Breast epithelium (tissue), 4 donors: ENCODE results near the gene ATP2C1. TPM values are rescaled to one million over a fixed set of nuclear protein-coding genes. Genes with fewer than 3 reads are reported as not detected.
"Not testable (repeated sequence)": the region's sequence is repeated elsewhere in the genome, so short reads cannot be mapped to it uniquely, and the experiment has no call there.

Experiments
- DNase-seq, 2 donors: peaks; one replicate each; pipeline ENCODE4 v3.0.0-alpha.2; 2019; ENCODE audit warnings: low spot score in 2 of 2
- H3K27ac ChIP-seq, 2 donors: fragments of 200-600 bp; sonication (generic) in 1 of 2; one replicate each; pipeline ENCODE4 v1.5.1; 2016 to 2019; ENCODE audit warnings: mild to moderate bottlenecking in 1 of 2
- H3K27me3 ChIP-seq, 2 donors: fragments of 200-600 bp; sonication (generic) in 1 of 2; one replicate each; pipeline versions ENCODE4 v1.5.1 to v1.6.0; 2017 to 2019; ENCODE audit warnings: control low read depth in 1 of 2, mild to moderate bottlenecking in 1 of 2
- H3K36me3 ChIP-seq: fragments of 200-600 bp; one replicate; pipeline ENCODE4 v1.5.1; 2019
- H3K4me1 ChIP-seq, 2 donors: fragments of 200-600 bp; sonication (generic); one replicate each; pipeline ENCODE4 v1.5.1; 2016 to 2019; ENCODE audit warnings: control low read depth in 1 of 2
- H3K4me3 ChIP-seq, 3 donors: fragments of 200-600 bp; sonication (generic); 1 replicate in 2 of 3; 2 replicates in 1 of 3; pipeline ENCODE4 v1.5.1; 2016 to 2019; ENCODE audit warnings: mild to moderate bottlenecking in 3 of 3, moderate library complexity in 2 of 3
- H3K9me3 ChIP-seq, 2 donors: fragments of 200-600 bp; sonication (generic) in 1 of 2; one replicate each; pipeline ENCODE4 v1.5.1; 2016 to 2019; ENCODE audit warnings: control low read depth in 1 of 2
- CTCF ChIP-seq, 3 donors: fragments of 450-650 bp; IDR thresholded peaks; one replicate each; pipeline ENCODE4 v1.5.1; 2016 to 2017; ENCODE audit warnings: antibody characterized with exemption in 3 of 3, mild to moderate bottlenecking in 3 of 3, moderate library complexity in 3 of 3
- POLR2A ChIP-seq: fragments of 450-650 bp; IDR thresholded peaks from one replicate; pipeline ENCODE4 v1.6.1; 2016; ENCODE audit warnings: antibody characterized with exemption, mild to moderate bottlenecking, moderate library complexity
- POLR2AphosphoS5 ChIP-seq, 3 donors: sonication (generic); formaldehyde crosslinking; IDR thresholded peaks; one replicate each; pipeline ENCODE4 v1.6.1; 2017; ENCODE audit warnings: antibody characterized with exemption in 3 of 3
- intact Hi-C: fragments of 100-400 bp; cut with DNase I; formaldehyde crosslinking; loops from one replicate; pipeline ENCODE4 v1.15.1; 2023; ENCODE audit warnings: low total_unique reads
- total RNA-seq, 3 donors: library from RNA; depleted of rRNA; stranded (reverse); fragments of >200 nt; gene quantifications; one replicate each; pipeline ENCODE4 v1.1.0, GENCODE V29; 2016

The ATP2C1 gene
- total RNA-seq, 3 donors from 2014 or later = 59.4 to 76.4 (median 76.2) TPM

- intact Hi-C loops = no loop called here
- DNase-seq = no peak
- H3K4me3 ChIP-seq = no peak overlapping the region
- no peak overlapping the region for H3K27ac ChIP-seq
- TF ChIP-seq POLR2AphosphoS5 (IDR thresholded peaks at IDR 0.05) = no peak
- no peak for TF ChIP-seq POLR2A
- no peak for TF ChIP-seq CTCF (IDR thresholded peaks at IDR 0.05)
- H3K27me3 ChIP-seq = no peaks in the 10 kb centered on the region
- no peaks in the 10 kb centered on the region for H3K9me3 ChIP-seq
- no peaks in the 10 kb centered on the region for H3K36me3 ChIP-seq
- H3K4me1 ChIP-seq = no peaks in the 10 kb centered on the region
Measured at GRCh38 chr3:130857336-130858026, 36.4 kb upstream of the ATP2C1 start.

- H3K4me3 ChIP-seq, H3K9me3 ChIP-seq, DNase-seq, H3K27me3 ChIP-seq, H3K27ac ChIP-seq, H3K36me3 ChIP-seq, intact Hi-C loops, H3K4me1 ChIP-seq: not testable (repeated sequence)
Measured at GRCh38 chr3:130862130-130862529, 31.8 kb upstream of the ATP2C1 start.

- intact Hi-C loops = no loop called here
- Histone ChIP-seq H3K27ac (no peak overlapping the region), H3K4me1 (no peaks in the 10 kb centered on the region), H3K9me3 (no peaks in the 10 kb centered on the region), H3K36me3 (no peaks in the 10 kb centered on the region), H3K4me3 (no peak overlapping the region), H3K27me3 (no peaks in the 10 kb centered on the region)
- DNase-seq = no peak
- TF ChIP-seq CTCF (IDR thresholded peaks at IDR 0.05) (no peak), POLR2A (no peak)
Measured at GRCh38 chr3:130865489-130865888, 28.4 kb upstream of the ATP2C1 start.

GRCh38 chr3:130866327-130866726 is 27.6 kb upstream of the ATP2C1 start:
- Histone ChIP-seq H3K4me1 (no peaks in the 10 kb centered on the region), H3K4me3 (no peak overlapping the region), H3K36me3 (no peaks in the 10 kb centered on the region), H3K27me3 (no peaks in the 10 kb centered on the region), H3K27ac (no peak overlapping the region), H3K9me3 (no peaks in the 10 kb centered on the region)
- no peak for TF ChIP-seq POLR2AphosphoS5 (IDR thresholded peaks at IDR 0.05)
- TF ChIP-seq CTCF (IDR thresholded peaks at IDR 0.05) = no peak
- TF ChIP-seq POLR2A = no peak
- DNase-seq = no peak
- intact Hi-C loops = no loop called here

- Histone ChIP-seq H3K27me3 (no peaks in the 10 kb centered on the region), H3K27ac (no peak overlapping the region), H3K4me1 (no peaks in the 10 kb centered on the region), H3K36me3 (no peaks in the 10 kb centered on the region), H3K9me3 (no peaks in the 10 kb centered on the region), H3K4me3 (no peak overlapping the region)
- intact Hi-C loops = no loop called here
- DNase-seq = no peak
- TF ChIP-seq POLR2A (no peak), POLR2AphosphoS5 (IDR thresholded peaks at IDR 0.05) (no peak), CTCF (IDR thresholded peaks at IDR 0.05) (no peak)
Measured at GRCh38 chr3:130870423-130870822, 23.5 kb upstream of the ATP2C1 start.

GRCh38 chr3:130876594-130876993 is 17.3 kb upstream of the ATP2C1 start:
- H3K4me3 ChIP-seq = no peak overlapping the region
- TF ChIP-seq CTCF (IDR thresholded peaks at IDR 0.05) (no peak), POLR2A (no peak), POLR2AphosphoS5 (IDR thresholded peaks at IDR 0.05) (no peak)
- H3K4me1 ChIP-seq = no peaks in the 10 kb centered on the region
- no peaks in the 10 kb centered on the region for H3K36me3 ChIP-seq
- H3K27ac ChIP-seq = no peak overlapping the region
- H3K27me3 ChIP-seq = no peaks in the 10 kb centered on the region
- no peak for DNase-seq
- peaks cover 8 to 14% of the 10 kb centered on the region in 2 donors for H3K9me3 ChIP-seq
- intact Hi-C loops = no loop called here
